ENCODE results near the gene TBL1XR1. TPM values are rescaled to one million over a fixed set of nuclear protein-coding genes. Genes with fewer than 3 reads are reported as not detected.

Gene TBL1XR1
- total RNA-seq, 1 experiment from 2014 or later = 186 TPM

GRCh38 chr3:177110386-177110785 is 86.9 kb downstream of the TBL1XR1 start:
- CTCF ChIA-PET = no interaction called here
- Histone ChIP-seq H3K9me3 (ENCODE audit: low read depth, low read length, poor library complexity, severe bottlenecking) (no peaks in the 10 kb centered on the region), H3K36me3 (ENCODE audit: insufficient read depth, low read length, poor library complexity, severe bottlenecking) (peaks cover 3% of the 10 kb centered on the region), H3K27me3 (replicated peaks; ENCODE audit: insufficient read depth, low read depth, low read length, poor library complexity) (no peaks in the 10 kb centered on the region), H3K27ac (ENCODE audit: low read depth, low read length, poor library complexity, severe bottlenecking) (no peak overlapping the region), H3K4me3 (ENCODE audit: low read depth, low read length, poor library complexity, severe bottlenecking) (no peak overlapping the region), H3K4me1 (ENCODE audit: insufficient read depth, low read length, poor library complexity, severe bottlenecking) (peaks cover 48% of the 10 kb centered on the region)
- intact Hi-C loops (cut with micrococcal nuclease; ENCODE audit: unreplicated experiment) = no loop called here
- no TSS peak for BruUV-seq (replicated peaks)
- POLR2A ChIA-PET (ENCODE audit: low non-redundant PET) = interaction anchor here (0.7 kb wide), 1 partner anchor 11 kb away, joined by 3 read pairs; no protein-coding TSS in a partner anchor
- DNase-seq (ENCODE audit: low spot score) = no peak
- TF ChIP-seq EZH2 (IDR thresholded peaks at IDR 0.05; ENCODE audit: borderline replicate concordance, low read depth, low read length, poor library complexity, severe bottlenecking) (no peak), CTCF (conservative IDR thresholded peaks at IDR 0.05; ENCODE audit: low read depth, low read length) (no peak)

GRCh38 chr3:177109688-177110330 is 87.5 kb downstream of the TBL1XR1 start:
- intact Hi-C loops (cut with micrococcal nuclease; ENCODE audit: unreplicated experiment) = no loop called here

GRCh38 chr3:177108648-177109047 is 88.6 kb downstream of the TBL1XR1 start:
- Histone ChIP-seq H3K4me3 (ENCODE audit: low read depth, low read length, poor library complexity, severe bottlenecking) (no peak overlapping the region), H3K36me3 (ENCODE audit: insufficient read depth, low read length, poor library complexity, severe bottlenecking) (peaks cover 3% of the 10 kb centered on the region), H3K27ac (ENCODE audit: low read depth, low read length, poor library complexity, severe bottlenecking) (no peak overlapping the region), H3K27me3 (replicated peaks; ENCODE audit: insufficient read depth, low read depth, low read length, poor library complexity) (no peaks in the 10 kb centered on the region), H3K4me1 (ENCODE audit: insufficient read depth, low read length, poor library complexity, severe bottlenecking) (peaks cover 57% of the 10 kb centered on the region), H3K9me3 (ENCODE audit: low read depth, low read length, poor library complexity, severe bottlenecking) (no peaks in the 10 kb centered on the region)
- CTCF ChIA-PET = no interaction called here
- POLR2A ChIA-PET (ENCODE audit: low non-redundant PET) = interaction anchor here (0.6 kb wide), 1 partner anchor 624 kb away, joined by 3 read pairs; no protein-coding TSS in a partner anchor
- BruUV-seq (replicated peaks) = no TSS peak
- DNase-seq (ENCODE audit: low spot score) = no peak
- intact Hi-C loops (cut with micrococcal nuclease; ENCODE audit: unreplicated experiment) = no loop called here
- TF ChIP-seq CTCF (conservative IDR thresholded peaks at IDR 0.05; ENCODE audit: low read depth, low read length) (no peak), EZH2 (IDR thresholded peaks at IDR 0.05; ENCODE audit: borderline replicate concordance, low read depth, low read length, poor library complexity, severe bottlenecking) (no peak)

More at GRCh38 chr3:177109688-177110330, 87.5 kb downstream of the TBL1XR1 start:
- no peak overlapping the region for H3K27ac ChIP-seq (ENCODE audit: low read depth, low read length, poor library complexity, severe bottlenecking)
- DNase-seq (ENCODE audit: low spot score) = no peak
- H3K27me3 ChIP-seq (replicated peaks; ENCODE audit: insufficient read depth, low read depth, low read length, poor library complexity) = no peaks in the 10 kb centered on the region
- H3K36me3 ChIP-seq (ENCODE audit: insufficient read depth, low read length, poor library complexity, severe bottlenecking) = peaks cover 3% of the 10 kb centered on the region
- ChIA-PET CTCF (no interaction called here), POLR2A (ENCODE audit: low non-redundant PET) (interaction anchor here (0.6 to 0.7 kb wide), 2 partner anchors 12 to 41 kb away, joined by 3 read pairs; no protein-coding TSS in a partner anchor)
- peaks cover 53% of the 10 kb centered on the region for H3K4me1 ChIP-seq (ENCODE audit: insufficient read depth, low read length, poor library complexity, severe bottlenecking)
- H3K4me3 ChIP-seq (ENCODE audit: low read depth, low read length, poor library complexity, severe bottlenecking) = no peak overlapping the region
- no peak for TF ChIP-seq CTCF (conservative IDR thresholded peaks at IDR 0.05; ENCODE audit: low read depth, low read length)
- no peak for TF ChIP-seq EZH2 (IDR thresholded peaks at IDR 0.05; ENCODE audit: borderline replicate concordance, low read depth, low read length, poor library complexity, severe bottlenecking)
- no TSS peak for BruUV-seq (replicated peaks)
- H3K9me3 ChIP-seq (ENCODE audit: low read depth, low read length, poor library complexity, severe bottlenecking) = no peaks in the 10 kb centered on the region
